DOHH2 (cell line): ENCODE measurements around the gene CCDC91.

Source experiments
- H3F3A ChIP-seq: fragments of 200-600 bp; sonication (generic), shearing (Covaris generic); 2 replicates; pipeline ENCODE4 v1.6.0; 2016; ENCODE audit warnings: antibody characterized with exemption, mild to moderate bottlenecking; ENCODE audit not compliant: control insufficient read depth, insufficient read depth
- H3K27ac ChIP-seq: fragments of 200-600 bp; sonication (generic); 2 replicates; pipeline ENCODE4 v1.5.1; 2014; ENCODE audit warnings: low read depth, mild to moderate bottlenecking, low read length, moderate library complexity
- H3K27me3 ChIP-seq: fragments of 200-600 bp; sonication (generic); 2 replicates; pipeline ENCODE4 v1.6.1; 2014; ENCODE audit warnings: mild to moderate bottlenecking, low read length, mixed read lengths; ENCODE audit not compliant: control insufficient read depth
- H3K36me3 ChIP-seq: fragments of 200-600 bp; sonication (generic); 2 replicates; pipeline ENCODE4 v1.6.1; 2014; ENCODE audit warnings: mild to moderate bottlenecking, low read length, moderate library complexity, mixed read lengths; ENCODE audit not compliant: control insufficient read depth
- H3K4me1 ChIP-seq: fragments of 200-600 bp; sonication (generic); 2 replicates; pipeline ENCODE4 v1.6.1; 2014; ENCODE audit warnings: mild to moderate bottlenecking, low read length, mixed read lengths; ENCODE audit not compliant: control insufficient read depth
- H3K4me2 ChIP-seq: fragments of 200-600 bp; sonication (generic); 2 replicates; pipeline ENCODE4 v1.6.0; 2014; ENCODE audit warnings: mild to moderate bottlenecking, low read length, moderate library complexity
- H3K4me3 ChIP-seq: fragments of 200-600 bp; sonication (generic); 2 replicates; pipeline ENCODE4 v1.5.1; 2014; ENCODE audit warnings: mild to moderate bottlenecking, low read length, mixed read lengths
- H3K79me2 ChIP-seq: fragments of 200-600 bp; sonication (generic); 2 replicates; pipeline ENCODE4 v1.6.1; 2014; ENCODE audit warnings: mild to moderate bottlenecking, low read length, mixed read lengths; ENCODE audit not compliant: control insufficient read depth
- H3K9me2 ChIP-seq: fragments of 200-600 bp; sonication (generic); replicated peaks from 2 replicates; pipeline ENCODE4 v1.6.1; 2014; ENCODE audit warnings: mild to moderate bottlenecking, low read length, mixed read lengths; ENCODE audit not compliant: control insufficient read depth
- H3K9me3 ChIP-seq: fragments of 200-600 bp; sonication (generic); 2 replicates; pipeline ENCODE4 v1.6.1; 2014; ENCODE audit warnings: antibody characterized with exemption, low read length, mixed read lengths; ENCODE audit not compliant: control insufficient read depth, insufficient read depth
- H4K20me1 ChIP-seq: fragments of 200-600 bp; sonication (generic); 2 replicates; pipeline ENCODE4 v1.6.0; 2014; ENCODE audit warnings: low read depth, mild to moderate bottlenecking, antibody characterized with exemption, low read length, moderate library complexity; ENCODE audit not compliant: control insufficient read depth, insufficient read depth
- EZH2phosphoT487 ChIP-seq: fragments of 200-600 bp; sonication (generic); IDR thresholded peaks from 2 replicates; pipeline ENCODE4 v1.6.1; 2017; ENCODE audit warnings: borderline replicate concordance, mild to moderate bottlenecking, antibody characterized with exemption, low read length, moderate library complexity, mixed read lengths
- TF ChIP-seq, protein P1 (sequence below): fragments of 200-600 bp; sonication (generic); IDR thresholded peaks from one replicate; pipeline ENCODE4 v1.5.1; 2014; ENCODE audit warnings: antibody characterized with exemption, mild to moderate bottlenecking, low read depth, low read length; ENCODE audit not compliant: poor library complexity, severe bottlenecking

Gene CCDC91

DNA sequence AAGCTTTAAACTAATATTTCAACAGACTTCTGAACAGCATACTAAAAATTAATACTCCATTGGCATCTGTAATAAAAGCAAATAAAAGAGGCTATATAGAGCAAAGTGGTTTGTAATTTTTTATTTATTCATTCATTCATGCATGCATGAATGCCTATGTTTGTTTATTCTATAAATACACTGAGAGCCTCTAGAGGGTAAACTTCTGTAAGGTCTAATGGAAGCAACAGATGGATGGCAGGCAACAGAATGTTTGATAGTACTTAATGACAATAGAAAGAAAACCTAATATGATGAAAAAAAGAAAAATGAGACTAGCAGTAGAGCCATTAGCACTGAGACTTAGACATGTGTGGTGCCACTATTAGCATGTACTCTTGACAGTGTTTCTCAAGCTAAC, 253.1 kb downstream of the CCDC91 start:
- TF ChIP-seq EZH2phosphoT487: no peak
- TF ChIP-seq, protein P1, sequence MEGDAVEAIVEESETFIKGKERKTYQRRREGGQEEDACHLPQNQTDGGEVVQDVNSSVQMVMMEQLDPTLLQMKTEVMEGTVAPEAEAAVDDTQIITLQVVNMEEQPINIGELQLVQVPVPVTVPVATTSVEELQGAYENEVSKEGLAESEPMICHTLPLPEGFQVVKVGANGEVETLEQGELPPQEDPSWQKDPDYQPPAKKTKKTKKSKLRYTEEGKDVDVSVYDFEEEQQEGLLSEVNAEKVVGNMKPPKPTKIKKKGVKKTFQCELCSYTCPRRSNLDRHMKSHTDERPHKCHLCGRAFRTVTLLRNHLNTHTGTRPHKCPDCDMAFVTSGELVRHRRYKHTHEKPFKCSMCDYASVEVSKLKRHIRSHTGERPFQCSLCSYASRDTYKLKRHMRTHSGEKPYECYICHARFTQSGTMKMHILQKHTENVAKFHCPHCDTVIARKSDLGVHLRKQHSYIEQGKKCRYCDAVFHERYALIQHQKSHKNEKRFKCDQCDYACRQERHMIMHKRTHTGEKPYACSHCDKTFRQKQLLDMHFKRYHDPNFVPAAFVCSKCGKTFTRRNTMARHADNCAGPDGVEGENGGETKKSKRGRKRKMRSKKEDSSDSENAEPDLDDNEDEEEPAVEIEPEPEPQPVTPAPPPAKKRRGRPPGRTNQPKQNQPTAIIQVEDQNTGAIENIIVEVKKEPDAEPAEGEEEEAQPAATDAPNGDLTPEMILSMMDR: no peak
- H3K4me2 ChIP-seq: no peak overlapping the region
- no peaks in the 10 kb centered on the region for H3K9me2 ChIP-seq

DNA sequence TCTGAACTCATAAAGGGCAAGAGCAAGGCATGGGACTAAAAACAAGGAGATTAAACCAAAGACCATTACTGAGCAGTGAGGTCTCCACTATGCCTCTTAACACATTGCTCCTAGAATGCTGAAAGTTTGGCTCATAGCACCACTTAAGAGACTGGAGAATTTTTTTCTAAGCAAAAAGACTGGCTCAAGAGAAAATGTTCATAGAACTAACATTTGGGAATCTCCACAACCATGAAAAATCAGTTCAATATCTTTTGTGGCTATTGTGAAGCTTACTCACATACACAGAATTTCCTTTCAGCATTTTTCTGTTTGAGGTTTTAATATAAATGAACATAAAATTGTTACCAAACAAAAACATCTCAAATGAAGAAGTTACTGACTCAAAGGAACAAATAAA, 255.8 kb downstream of the CCDC91 start:
- no peak overlapping the region for H3K4me3 ChIP-seq
- H3K36me3 ChIP-seq: no peaks in the 10 kb centered on the region
- no peaks in the 10 kb centered on the region for H3K9me3 ChIP-seq
- H3K27ac ChIP-seq: no peak overlapping the region
- no peaks in the 10 kb centered on the region for H3K27me3 ChIP-seq
- no peak for TF ChIP-seq EZH2phosphoT487
- TF ChIP-seq, protein P1: no peak
- H3K4me1 ChIP-seq: peaks cover 5% of the 10 kb centered on the region
- H3K79me2 ChIP-seq: no peaks in the 10 kb centered on the region
- no peaks in the 10 kb centered on the region for H3K9me2 ChIP-seq
- no peak overlapping the region for H3K4me2 ChIP-seq
- no peaks in the 10 kb centered on the region for H4K20me1 ChIP-seq
- 0 out of 2 replicates have a peak, but pooled peaks cover 2% of the 10 kb centered on the region for H3F3A ChIP-seq

More for the DNA sequence above, 253.1 kb downstream of the CCDC91 start:
- Histone ChIP-seq H4K20me1 (no peaks in the 10 kb centered on the region), H3K9me3 (no peaks in the 10 kb centered on the region), H3K4me3 (no peak overlapping the region), H3K27me3 (no peaks in the 10 kb centered on the region), H3K79me2 (no peaks in the 10 kb centered on the region), H3K27ac (no peak overlapping the region), H3K36me3 (no peaks in the 10 kb centered on the region), H3K4me1 (peaks cover 5% of the 10 kb centered on the region), H3F3A (0 out of 2 replicates have a peak, but pooled peaks cover 2% of the 10 kb centered on the region)

DNA sequence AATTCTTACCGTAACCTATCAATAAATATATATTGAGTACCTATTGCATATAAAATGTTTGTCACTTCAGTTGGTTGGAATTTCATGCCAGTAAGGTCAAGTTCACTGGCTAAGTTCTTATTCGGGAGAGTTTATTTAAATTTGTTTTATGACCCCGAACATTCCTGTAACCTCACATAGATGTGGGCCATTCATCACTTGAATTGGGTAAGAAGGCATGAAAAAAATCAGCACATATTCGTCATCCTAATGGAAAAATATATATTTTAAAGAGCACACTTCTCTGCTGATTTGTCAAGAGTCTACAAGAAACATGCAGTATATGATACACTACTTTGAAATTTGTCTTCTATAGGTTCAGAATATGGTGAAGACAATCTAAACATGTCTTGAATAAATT, 263.4 kb downstream of the CCDC91 start:
- Histone ChIP-seq H3K27ac (no peak overlapping the region), H3K4me1 (no peaks in the 10 kb centered on the region), H4K20me1 (no peaks in the 10 kb centered on the region), H3K79me2 (no peaks in the 10 kb centered on the region), H3K4me2 (no peak overlapping the region), H3K9me3 (no peaks in the 10 kb centered on the region), H3K9me2 (no peaks in the 10 kb centered on the region), H3F3A (no peaks in the 10 kb centered on the region), H3K27me3 (no peaks in the 10 kb centered on the region), H3K4me3 (no peak overlapping the region), H3K36me3 (no peaks in the 10 kb centered on the region)
- TF ChIP-seq, protein P1: no peak
- TF ChIP-seq EZH2phosphoT487: no peak
